Measurements from ENCODE around the gene HP1BP3.
A peak's percentile ranks its signal among the peaks of the same experiment; 100 is the strongest.

HP1BP3 gene

DNA sequence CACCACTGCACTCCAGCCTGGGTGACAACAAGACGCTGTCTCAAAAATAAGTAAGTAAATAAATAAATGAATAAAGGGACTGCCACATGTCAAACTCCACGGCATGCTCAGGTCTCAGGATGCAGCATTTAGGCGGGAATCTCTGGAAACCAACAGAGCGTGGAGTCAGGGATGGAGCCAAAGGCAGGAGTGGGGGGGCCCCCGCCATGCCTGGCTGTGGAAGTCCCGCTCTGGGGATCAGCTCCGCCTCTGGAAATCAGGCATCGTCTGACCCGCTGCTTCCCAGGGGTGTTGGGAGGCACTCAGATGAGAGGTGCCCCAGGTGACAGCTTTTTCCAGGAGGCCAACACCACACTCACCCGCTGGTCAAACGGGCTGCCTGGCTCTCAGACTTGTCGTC, 89.5 kb downstream of the HP1BP3 start:
- ChIA-PET CTCF (interaction anchor here (0.7 to 9.2 kb wide), 40 partner anchors 9 to 671 kb away, joined by 3 to 185 read pairs (median 4); partner anchors contain the start of genes HP1BP3 and SH2D5), POLR2A (interaction anchor here (2.8 kb wide), 1 partner anchor 90 kb away, joined by 17 read pairs; the partner anchor contains the start of gene HP1BP3)
- no peak overlapping the region for H3K4me3 ChIP-seq (ENCODE audit: low read depth, low read length)
- TF ChIP-seq, protein P1, sequence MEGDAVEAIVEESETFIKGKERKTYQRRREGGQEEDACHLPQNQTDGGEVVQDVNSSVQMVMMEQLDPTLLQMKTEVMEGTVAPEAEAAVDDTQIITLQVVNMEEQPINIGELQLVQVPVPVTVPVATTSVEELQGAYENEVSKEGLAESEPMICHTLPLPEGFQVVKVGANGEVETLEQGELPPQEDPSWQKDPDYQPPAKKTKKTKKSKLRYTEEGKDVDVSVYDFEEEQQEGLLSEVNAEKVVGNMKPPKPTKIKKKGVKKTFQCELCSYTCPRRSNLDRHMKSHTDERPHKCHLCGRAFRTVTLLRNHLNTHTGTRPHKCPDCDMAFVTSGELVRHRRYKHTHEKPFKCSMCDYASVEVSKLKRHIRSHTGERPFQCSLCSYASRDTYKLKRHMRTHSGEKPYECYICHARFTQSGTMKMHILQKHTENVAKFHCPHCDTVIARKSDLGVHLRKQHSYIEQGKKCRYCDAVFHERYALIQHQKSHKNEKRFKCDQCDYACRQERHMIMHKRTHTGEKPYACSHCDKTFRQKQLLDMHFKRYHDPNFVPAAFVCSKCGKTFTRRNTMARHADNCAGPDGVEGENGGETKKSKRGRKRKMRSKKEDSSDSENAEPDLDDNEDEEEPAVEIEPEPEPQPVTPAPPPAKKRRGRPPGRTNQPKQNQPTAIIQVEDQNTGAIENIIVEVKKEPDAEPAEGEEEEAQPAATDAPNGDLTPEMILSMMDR (IDR thresholded peaks at IDR 0.05; ENCODE audit: insufficient read depth, low read length, missing control alignments): no peak
- no peak for DNase-seq (ENCODE audit: low read depth, low spot score)

DNA sequence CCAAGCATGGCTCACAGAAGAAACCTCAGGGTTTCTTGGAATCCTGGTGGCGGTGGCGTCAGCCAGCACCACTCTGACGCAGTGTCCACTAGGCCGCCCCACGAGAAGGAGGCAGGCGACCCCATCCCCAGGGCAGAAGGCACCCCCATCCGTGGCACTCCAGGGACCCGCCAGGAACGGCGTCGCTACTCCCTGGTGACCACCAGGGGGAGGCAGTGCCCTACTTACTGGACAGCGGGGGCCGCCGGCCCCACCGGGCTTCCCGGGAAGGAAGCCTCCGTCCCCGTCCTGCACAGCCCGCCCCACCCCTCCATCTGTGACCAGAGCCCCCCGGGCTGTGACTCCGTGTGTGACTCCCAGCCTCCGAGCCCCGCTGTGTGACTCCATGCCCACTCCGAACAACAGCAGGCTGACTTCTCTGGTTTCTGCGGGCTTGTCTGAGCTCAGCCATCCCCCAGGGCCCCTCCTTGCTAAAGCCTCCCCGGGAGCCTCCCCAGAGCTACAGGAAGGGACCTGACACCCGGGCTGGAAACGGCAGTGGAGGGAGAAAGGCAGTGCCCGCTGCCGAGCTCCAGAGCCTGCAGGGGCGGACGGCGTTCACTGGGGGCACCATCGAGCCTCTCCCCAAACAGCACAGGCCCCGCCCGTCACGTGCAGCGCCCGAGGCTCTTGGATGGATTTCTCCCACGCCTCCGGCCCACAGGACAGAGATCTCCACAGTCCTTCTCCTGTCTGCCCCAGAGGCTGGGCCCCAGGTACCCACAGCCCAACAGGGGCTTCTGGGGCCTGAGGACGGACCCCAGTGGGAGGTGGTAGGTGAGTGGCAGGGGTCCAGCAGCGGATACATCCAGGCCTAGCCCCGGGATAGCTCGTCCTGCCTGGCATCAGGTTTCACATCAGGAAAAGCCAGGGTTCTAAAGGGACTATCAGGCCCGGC, 90.4 kb downstream of the HP1BP3 start:
- DNase-seq (ENCODE audit: low read depth, low spot score): peak; percentile 70
- TF ChIP-seq, protein P1 (IDR thresholded peaks at IDR 0.05; ENCODE audit: insufficient read depth, low read length, missing control alignments): peak; percentile 90
- peak overlapping the region; percentile 70 for H3K4me3 ChIP-seq (ENCODE audit: low read depth, low read length)
- ChIA-PET POLR2A (interaction anchor here (0.7 to 2.8 kb wide), 3 partner anchors 90 to 499 kb away, joined by 3 to 17 read pairs (median 5); partner anchors contain the start of gene HP1BP3), CTCF (interaction anchor here (0.6 to 9.2 kb wide), 78 partner anchors 8 to 682 kb away, joined by 3 to 185 read pairs (median 4); partner anchors contain the start of genes HP1BP3, KIF17 and SH2D5)

DNA sequence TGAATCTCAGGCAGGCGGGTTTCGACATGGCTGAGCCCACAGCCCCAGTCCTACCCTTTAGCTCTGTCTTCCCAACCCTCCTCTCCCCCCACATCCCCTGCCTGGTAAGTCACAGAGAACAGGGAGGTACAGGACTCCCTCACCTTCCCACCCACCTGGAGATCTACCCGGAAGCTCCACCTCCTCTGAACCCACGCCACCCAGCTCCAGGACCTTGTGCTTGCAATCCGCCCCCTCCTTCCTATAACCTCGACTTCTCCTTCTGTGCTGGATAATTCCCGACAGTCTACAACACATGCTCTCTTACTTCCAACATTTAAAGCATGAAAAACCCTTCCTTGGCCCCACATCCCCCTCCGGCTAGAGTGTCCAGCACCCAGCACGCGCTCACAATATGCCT, 91.6 kb downstream of the HP1BP3 start:
- H3K4me3 ChIP-seq (ENCODE audit: low read depth, low read length): no peak overlapping the region
- DNase-seq (ENCODE audit: low read depth, low spot score): no peak
- TF ChIP-seq, protein P1 (IDR thresholded peaks at IDR 0.05; ENCODE audit: insufficient read depth, low read length, missing control alignments): no peak
- POLR2A ChIA-PET: no interaction called here
- CTCF ChIA-PET: interaction anchor here (0.7 to 9.2 kb wide), 20 partner anchors 9 to 673 kb away, joined by 3 to 185 read pairs (median 4); partner anchors contain the start of gene HP1BP3

DNA sequence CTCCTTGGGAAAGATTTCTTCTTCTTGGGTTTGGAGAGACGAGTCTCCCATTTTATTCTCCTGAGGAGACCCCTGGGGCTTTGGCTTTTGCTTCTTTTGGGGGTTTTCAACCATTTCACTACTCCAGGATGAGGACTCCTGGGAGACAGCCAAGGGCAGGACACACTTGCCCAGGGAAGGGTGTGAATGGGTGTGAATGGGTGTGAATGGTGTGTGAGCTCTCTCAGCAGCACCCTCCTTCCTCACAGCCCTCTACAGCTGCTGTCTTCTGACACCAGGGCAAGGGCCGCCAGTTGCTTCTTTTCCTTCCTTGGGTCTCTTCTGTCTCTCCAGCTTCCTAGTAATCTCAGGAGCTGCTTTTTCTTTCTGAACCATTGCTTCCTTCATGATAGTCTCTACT, 93.5 kb downstream of the HP1BP3 start:
- CTCF ChIA-PET: interaction anchor here (0.8 to 9.2 kb wide), 5 partner anchors 13 to 675 kb away, joined by 3 to 185 read pairs (median 5); no protein-coding TSS in a partner anchor
- H3K4me3 ChIP-seq (ENCODE audit: low read depth, low read length): no peak overlapping the region
- no peak for DNase-seq (ENCODE audit: low read depth, low spot score)
- POLR2A ChIA-PET: no interaction called here
- TF ChIP-seq, protein P1 (IDR thresholded peaks at IDR 0.05; ENCODE audit: insufficient read depth, low read length, missing control alignments): no peak

All from AG04449 (cell line).